Upper lobe of right lung (tissue), 1 donor: Measurements from ENCODE around the gene ZNF518A. TPM values are rescaled to one million over a fixed set of nuclear protein-coding genes. Genes with fewer than 3 reads are reported as not detected.

ENCODE experiments used
- ATAC-seq: fragments of 200-7000 bp; cut with Tn5 transposase; one replicate; pipeline ENCODE4 v1.9.1; 2020; ENCODE audit warnings: mild to moderate bottlenecking, moderate library complexity
- DNase-seq: peaks from one replicate; pipeline ENCODE4 v3.0.0-alpha.2; 2020
- H3K27ac ChIP-seq: fragments of 200-600 bp; one replicate; pipeline ENCODE4 v1.8.0; 2022
- H3K27me3 ChIP-seq: fragments of 200-600 bp; one replicate; pipeline ENCODE4 v1.8.0; 2022; ENCODE audit warnings: mild to moderate bottlenecking
- H3K36me3 ChIP-seq: fragments of 200-600 bp; one replicate; pipeline ENCODE4 v1.8.0; 2022
- H3K4me1 ChIP-seq: fragments of 200-600 bp; one replicate; pipeline ENCODE4 v1.8.0; 2022
- H3K4me3 ChIP-seq: fragments of 200-600 bp; one replicate; pipeline ENCODE4 v1.8.0; 2022; ENCODE audit warnings: mild to moderate bottlenecking
- H3K9me3 ChIP-seq: fragments of 200-600 bp; one replicate; pipeline ENCODE4 v1.8.0; 2022
- intact Hi-C: fragments of 100-400 bp; cut with DNase I; formaldehyde crosslinking; loops from one replicate; pipeline ENCODE4 v1.11.0; 2022
- total RNA-seq: library from RNA; stranded (reverse); fragmentation: NEBNext Ultra II Directional; extraction: Animal tissue kit (Norgen Biotek cat#: 25700); gene quantifications from one replicate; pipeline ENCODE4 v1.2.1, GENCODE V29; 2021
- TF ChIP-seq, protein P1 (sequence below): fragments of 200-600 bp; IDR thresholded peaks from one replicate; pipeline ENCODE4 v1.8.0; 2022; ENCODE audit warnings: antibody characterized with exemption
- donor health status: DM: no; HTN: yes; CAD: no; lungs with severe emphysema.

Gene ZNF518A
- total RNA-seq, 1 donor from 2014 or later = 17.9 TPM

DNA sequence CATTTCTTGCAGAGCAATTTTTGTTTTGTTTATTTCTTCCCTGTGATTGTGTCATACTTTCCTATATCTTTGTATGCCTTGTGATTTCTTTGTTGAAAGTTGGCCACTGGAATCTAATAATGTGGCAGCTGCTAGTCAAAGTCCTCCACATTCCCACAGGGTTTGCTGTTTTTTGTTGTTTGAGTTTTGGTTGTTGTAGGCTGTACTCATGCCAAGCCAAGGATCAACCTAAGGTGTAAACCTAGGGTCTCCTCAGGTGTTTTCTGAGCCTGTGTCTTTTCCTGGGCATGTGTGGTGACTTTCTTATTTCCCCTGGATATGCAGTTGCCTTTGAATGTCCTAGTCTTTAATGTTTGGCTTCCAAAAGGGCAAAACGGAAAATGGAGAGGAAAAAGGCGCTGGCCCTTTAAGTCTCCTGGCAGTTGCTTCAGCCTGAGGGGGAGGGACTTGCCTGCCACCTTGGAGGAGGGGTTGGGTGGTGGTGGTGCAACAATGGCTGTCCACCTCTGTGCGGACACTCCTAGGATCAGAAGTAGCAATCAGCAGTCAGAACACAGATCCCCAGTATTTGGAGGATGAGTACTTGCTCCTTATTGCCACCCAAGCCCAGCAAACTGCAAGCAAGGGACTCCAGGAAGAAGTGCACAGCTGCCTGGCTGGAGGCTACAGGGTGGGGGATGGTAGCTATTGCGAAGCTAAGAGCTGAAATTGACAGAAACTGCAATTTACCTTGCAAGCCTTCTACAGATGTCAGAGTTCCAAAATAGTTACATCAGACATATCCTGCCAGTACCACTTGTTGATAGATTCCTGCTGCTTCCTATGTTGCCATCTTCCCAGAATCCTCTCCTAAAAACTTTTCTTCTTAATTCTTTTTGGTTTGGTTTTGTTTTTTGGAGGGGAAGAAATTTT is 5.6 kb upstream of the ZNF518A start:
- no peaks in the 10 kb centered on the region for H3K9me3 ChIP-seq
- H3K4me1 ChIP-seq = peaks cover 5% of the 10 kb centered on the region
- H3K4me3 ChIP-seq = peak overlapping the region; percentile 25
- intact Hi-C loops = no loop called here
- H3K36me3 ChIP-seq = no peaks in the 10 kb centered on the region
- TF ChIP-seq, protein P1, sequence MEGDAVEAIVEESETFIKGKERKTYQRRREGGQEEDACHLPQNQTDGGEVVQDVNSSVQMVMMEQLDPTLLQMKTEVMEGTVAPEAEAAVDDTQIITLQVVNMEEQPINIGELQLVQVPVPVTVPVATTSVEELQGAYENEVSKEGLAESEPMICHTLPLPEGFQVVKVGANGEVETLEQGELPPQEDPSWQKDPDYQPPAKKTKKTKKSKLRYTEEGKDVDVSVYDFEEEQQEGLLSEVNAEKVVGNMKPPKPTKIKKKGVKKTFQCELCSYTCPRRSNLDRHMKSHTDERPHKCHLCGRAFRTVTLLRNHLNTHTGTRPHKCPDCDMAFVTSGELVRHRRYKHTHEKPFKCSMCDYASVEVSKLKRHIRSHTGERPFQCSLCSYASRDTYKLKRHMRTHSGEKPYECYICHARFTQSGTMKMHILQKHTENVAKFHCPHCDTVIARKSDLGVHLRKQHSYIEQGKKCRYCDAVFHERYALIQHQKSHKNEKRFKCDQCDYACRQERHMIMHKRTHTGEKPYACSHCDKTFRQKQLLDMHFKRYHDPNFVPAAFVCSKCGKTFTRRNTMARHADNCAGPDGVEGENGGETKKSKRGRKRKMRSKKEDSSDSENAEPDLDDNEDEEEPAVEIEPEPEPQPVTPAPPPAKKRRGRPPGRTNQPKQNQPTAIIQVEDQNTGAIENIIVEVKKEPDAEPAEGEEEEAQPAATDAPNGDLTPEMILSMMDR = no peak
- DNase-seq (peak; percentile 76), ATAC-seq (peak; percentile 92)
- H3K27ac ChIP-seq = no peak overlapping the region
- H3K27me3 ChIP-seq = peaks cover 48% of the 10 kb centered on the region

DNA sequence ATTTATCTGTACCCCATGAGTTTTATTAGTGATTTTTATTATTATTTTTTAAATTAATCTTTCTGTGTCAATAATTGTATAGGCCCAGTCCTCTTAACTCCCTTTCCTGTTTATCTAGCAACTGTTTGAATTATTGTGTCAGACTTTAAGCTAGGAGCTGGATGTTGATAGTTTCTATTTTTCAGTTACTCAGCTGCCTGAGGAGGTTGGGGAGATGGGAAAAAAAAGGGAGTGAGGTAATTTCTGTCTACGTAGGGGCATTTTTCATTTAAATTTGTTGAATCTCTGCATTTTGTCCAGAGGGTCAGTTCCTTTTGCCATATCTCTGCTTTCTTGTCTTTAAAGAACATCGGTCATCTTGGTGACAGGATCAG is 5.0 kb upstream of the ZNF518A start:
- TF ChIP-seq, protein P1 = no peak
- peaks cover 5% of the 10 kb centered on the region for H3K4me1 ChIP-seq
- intact Hi-C loops = no loop called here
- H3K27ac ChIP-seq = no peak overlapping the region
- H3K36me3 ChIP-seq = no peaks in the 10 kb centered on the region
- H3K4me3 ChIP-seq = peak overlapping the region; percentile 25
- peaks cover 48% of the 10 kb centered on the region for H3K27me3 ChIP-seq
- H3K9me3 ChIP-seq = no peaks in the 10 kb centered on the region
- DNase-seq (no peak), ATAC-seq (no peak)

DNA sequence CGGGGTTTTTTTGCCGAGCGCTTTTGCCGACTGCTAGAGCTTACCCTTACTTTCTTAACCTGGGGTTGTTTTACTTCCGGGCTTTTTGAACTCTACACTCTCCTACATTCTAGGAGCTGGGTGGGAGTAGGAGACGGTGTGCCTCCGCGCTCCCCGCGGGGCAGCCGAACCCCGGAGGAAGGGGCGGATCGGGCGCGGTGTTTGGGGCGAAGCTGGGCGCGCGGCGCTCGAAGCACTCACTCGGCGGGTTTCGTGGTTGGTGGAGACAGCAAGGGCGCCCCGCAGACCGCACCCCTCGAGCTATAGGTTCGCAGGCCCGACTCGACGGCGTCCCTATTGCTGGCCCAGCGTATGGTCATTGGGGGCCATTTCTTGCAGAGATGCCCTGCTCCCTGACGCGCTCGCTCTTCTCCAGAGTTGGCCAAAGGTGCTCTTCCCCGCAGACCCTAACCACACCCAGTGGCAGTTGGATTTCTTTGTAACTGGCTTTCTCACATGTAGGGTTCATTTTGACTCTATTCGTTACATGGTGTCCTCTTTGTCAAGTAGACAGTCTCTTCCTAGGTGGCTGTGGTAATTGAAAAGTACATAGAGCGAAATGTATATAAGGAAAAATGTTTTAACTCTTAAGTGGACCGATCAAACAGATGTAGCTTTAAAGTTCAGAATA is 364 bp downstream of the ZNF518A start:
- TF ChIP-seq, protein P1 = peak; percentile 10
- ATAC-seq (peak; percentile 86), DNase-seq (peak; percentile 89)
- Histone ChIP-seq H3K27ac (peak overlapping the region; percentile 99), H3K9me3 (no peaks in the 10 kb centered on the region), H3K27me3 (peaks cover 17% of the 10 kb centered on the region), H3K36me3 (peaks cover 25% of the 10 kb centered on the region), H3K4me1 (peaks cover 17% of the 10 kb centered on the region), H3K4me3 (peak overlapping the region; percentile 80)
- intact Hi-C loops = no loop called here

DNA sequence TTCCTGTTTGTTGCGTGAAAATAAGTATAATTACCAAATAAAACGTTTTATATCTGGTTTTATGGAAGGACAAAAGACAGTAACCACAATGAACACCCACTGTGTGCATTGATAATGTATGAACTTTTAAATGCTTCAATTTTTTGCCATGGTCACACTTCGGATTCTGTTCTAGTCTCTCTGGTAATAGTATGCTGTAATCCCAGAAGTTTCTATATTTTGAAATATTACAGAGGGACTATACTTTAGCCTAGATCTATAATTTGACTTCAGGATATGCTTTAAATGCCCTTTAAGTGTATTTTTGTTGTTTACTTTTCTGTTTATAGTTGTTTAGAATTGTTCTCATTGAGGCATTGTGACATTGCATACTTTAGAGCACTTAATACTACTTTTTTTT is 1.5 kb downstream of the ZNF518A start:
- H3K36me3 ChIP-seq = peaks cover 32% of the 10 kb centered on the region
- DNase-seq = no peak
- intact Hi-C loops = no loop called here
- peaks cover 17% of the 10 kb centered on the region for H3K4me1 ChIP-seq
- no peak overlapping the region for H3K27ac ChIP-seq
- ATAC-seq = no peak
- peaks cover 14% of the 10 kb centered on the region for H3K27me3 ChIP-seq
- H3K9me3 ChIP-seq = no peaks in the 10 kb centered on the region
- no peak overlapping the region for H3K4me3 ChIP-seq
- TF ChIP-seq, protein P1 = no peak

DNA sequence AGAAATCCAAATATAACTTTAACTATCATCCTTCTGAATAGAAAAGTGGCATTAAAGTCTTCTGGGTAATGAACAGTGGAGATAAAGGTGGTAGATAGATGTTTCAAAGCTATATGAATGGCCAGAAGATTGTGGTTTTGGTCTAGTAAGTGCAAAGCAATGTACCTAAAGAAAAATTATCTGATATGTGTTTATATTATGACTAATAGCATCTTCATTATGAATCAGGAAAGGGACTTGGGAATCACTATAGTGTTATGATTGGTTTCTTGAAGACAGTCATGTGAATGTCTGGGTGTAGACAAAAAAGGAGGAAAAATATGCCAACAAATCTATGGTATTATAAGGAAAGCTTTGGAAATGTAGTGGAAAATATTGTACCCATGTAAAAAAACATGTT is 3.0 kb downstream of the ZNF518A start:
- H3K36me3 ChIP-seq = peaks cover 45% of the 10 kb centered on the region
- no peak for ATAC-seq
- intact Hi-C loops = no loop called here
- H3K27ac ChIP-seq = no peak overlapping the region
- no peak for DNase-seq
- peaks cover 17% of the 10 kb centered on the region for H3K4me1 ChIP-seq
- TF ChIP-seq, protein P1 = no peak
- H3K9me3 ChIP-seq = no peaks in the 10 kb centered on the region
- peaks cover 9% of the 10 kb centered on the region for H3K27me3 ChIP-seq
- no peak overlapping the region for H3K4me3 ChIP-seq
